ENCODE results near the gene DCTN4.
"Not testable (repeated sequence)": the region's sequence is repeated elsewhere in the genome, so short reads cannot be mapped to it uniquely, and the experiment has no call there.

Gene DCTN4

GRCh38 chr5:150753463-150753862 is 5.4 kb downstream of the DCTN4 start:
- H3K4me3 ChIP-seq (ENCODE audit: low read depth, low read length): no peak overlapping the region
- DNase-seq (ENCODE audit: low read depth): no peak
- TF ChIP-seq CTCF (IDR thresholded peaks at IDR 0.05; ENCODE audit: low read depth, low read length) (no peak), MAX (IDR thresholded peaks at IDR 0.05; ENCODE audit: low read depth, low read length) (no peak), POLR2A (IDR thresholded peaks at IDR 0.05; ENCODE audit: extremely low read depth, insufficient read length) (no peak), MYC (IDR thresholded peaks at IDR 0.05; ENCODE audit: low read depth, low read length) (no peak)

GRCh38 chr5:150751096-150751891 is 7.5 kb downstream of the DCTN4 start:
- DNase-seq (ENCODE audit: low read depth): no peak
- TF ChIP-seq POLR2A (IDR thresholded peaks at IDR 0.05; ENCODE audit: extremely low read depth, insufficient read length): no peak
- no peak for TF ChIP-seq CTCF (IDR thresholded peaks at IDR 0.05; ENCODE audit: low read depth, low read length)
- TF ChIP-seq MYC (IDR thresholded peaks at IDR 0.05; ENCODE audit: low read depth, low read length): no peak
- TF ChIP-seq MAX (IDR thresholded peaks at IDR 0.05; ENCODE audit: low read depth, low read length): no peak
- no peak overlapping the region for H3K4me3 ChIP-seq (ENCODE audit: low read depth, low read length)

GRCh38 chr5:150750469-150750868 is 8.3 kb downstream of the DCTN4 start:
- DNase-seq (ENCODE audit: low read depth): no peak
- TF ChIP-seq POLR2A (IDR thresholded peaks at IDR 0.05; ENCODE audit: extremely low read depth, insufficient read length) (no peak), MYC (IDR thresholded peaks at IDR 0.05; ENCODE audit: low read depth, low read length) (no peak), MAX (IDR thresholded peaks at IDR 0.05; ENCODE audit: low read depth, low read length) (no peak)
- no peak overlapping the region for H3K4me3 ChIP-seq (ENCODE audit: low read depth, low read length)

GRCh38 chr5:150743142-150743488 is 15.7 kb downstream of the DCTN4 start:
- not testable (repeated sequence) for DNase-seq (ENCODE audit: low read depth); H3K4me3 ChIP-seq (ENCODE audit: low read depth, low read length)

- not testable (repeated sequence) for DNase-seq (ENCODE audit: low read depth); H3K4me3 ChIP-seq (ENCODE audit: low read depth, low read length)
Measured at GRCh38 chr5:150742455-150743141, 16.2 kb downstream of the DCTN4 start.

- no peak overlapping the region for H3K4me3 ChIP-seq (ENCODE audit: low read depth, low read length)
- no peak for TF ChIP-seq POLR2A (IDR thresholded peaks at IDR 0.05; ENCODE audit: extremely low read depth, insufficient read length)
- TF ChIP-seq CTCF (IDR thresholded peaks at IDR 0.05; ENCODE audit: low read depth, low read length): no peak
- TF ChIP-seq MYC (IDR thresholded peaks at IDR 0.05; ENCODE audit: low read depth, low read length): no peak
- no peak for TF ChIP-seq MAX (IDR thresholded peaks at IDR 0.05; ENCODE audit: low read depth, low read length)
Measured at GRCh38 chr5:150740992-150741391, 17.8 kb downstream of the DCTN4 start.

GRCh38 chr5:150738862-150739261 is 20.0 kb downstream of the DCTN4 start:
- no peak overlapping the region for H3K4me3 ChIP-seq (ENCODE audit: low read depth, low read length)
- no peak for DNase-seq (ENCODE audit: low read depth)
- TF ChIP-seq MYC (IDR thresholded peaks at IDR 0.05; ENCODE audit: low read depth, low read length) (no peak), CTCF (IDR thresholded peaks at IDR 0.05; ENCODE audit: low read depth, low read length) (no peak), MAX (IDR thresholded peaks at IDR 0.05; ENCODE audit: low read depth, low read length) (no peak), POLR2A (IDR thresholded peaks at IDR 0.05; ENCODE audit: extremely low read depth, insufficient read length) (no peak)

More at GRCh38 chr5:150740992-150741391, 17.8 kb downstream of the DCTN4 start:
- DNase-seq (ENCODE audit: low read depth): no peak
